Neural cell (in vitro differentiated cells): ENCODE results near the gene PHACTR3. TPM values are rescaled to one million over a fixed set of nuclear protein-coding genes. Genes with fewer than 3 reads are reported as not detected.

ENCODE experiments used
- H2AFZ ChIP-seq: fragments of 200-600, 300-800 bp; sonication (generic), shearing (Covaris generic); 2 replicates; pipeline ENCODE4 v1.6.0; 2014; ENCODE audit warnings: low read depth, mild to moderate bottlenecking, antibody characterized with exemption, low read length, moderate library complexity
- H3F3A ChIP-seq: fragments of 200-600 bp; shearing (Covaris generic); 2 replicates; pipeline ENCODE4 v1.6.1; 2016; ENCODE audit warnings: mild to moderate bottlenecking, moderate library complexity, mixed read lengths, antibody characterized with exemption, low read length; ENCODE audit not compliant: insufficient read depth, poor library complexity, severe bottlenecking
- H3K27ac ChIP-seq: fragments of 200-600, 300-800 bp; sonication (generic), shearing (Covaris generic); 2 replicates; pipeline ENCODE4 v1.5.1; 2014; ENCODE audit warnings: mild to moderate bottlenecking, low read length, moderate library complexity
- H3K27me3 ChIP-seq: fragments of 300-800, 200-600 bp; sonication (generic), shearing (Covaris generic); 2 replicates; pipeline ENCODE4 v1.6.0; 2014; ENCODE audit warnings: mild to moderate bottlenecking, low read depth, low read length, moderate library complexity; ENCODE audit not compliant: insufficient read depth
- H3K36me3 ChIP-seq: fragments of 300-800, 200-600 bp; sonication (generic), shearing (Covaris generic); 2 replicates; pipeline ENCODE4 v1.5.1; 2014; ENCODE audit warnings: mild to moderate bottlenecking, antibody characterized with exemption, low read length, moderate library complexity; ENCODE audit not compliant: insufficient read depth
- H3K4me2 ChIP-seq: fragments of 300-800, 200-600 bp; sonication (generic), shearing (Covaris generic); 2 replicates; pipeline ENCODE4 v1.6.0; 2014; ENCODE audit warnings: mild to moderate bottlenecking, low read length
- H3K4me3 ChIP-seq: fragments of 300-800, 200-600 bp; sonication (generic), shearing (Covaris generic); 2 replicates; pipeline ENCODE4 v1.5.1; 2014; ENCODE audit warnings: mild to moderate bottlenecking, low read length, moderate library complexity
- H3K79me2 ChIP-seq: fragments of 200-600 bp; shearing (Covaris generic); replicated peaks from 2 replicates; pipeline ENCODE4 v1.6.0; 2014; ENCODE audit warnings: mild to moderate bottlenecking, low read length, moderate library complexity; ENCODE audit not compliant: insufficient read depth
- H3K9ac ChIP-seq: fragments of 300-800, 200-600 bp; sonication (generic), shearing (Covaris generic); 2 replicates; pipeline ENCODE4 v1.6.1; 2016; ENCODE audit warnings: mild to moderate bottlenecking, low read length, mixed read lengths
- H3K9me2 ChIP-seq: fragments of 200-600 bp; shearing (Covaris generic); 2 replicates; pipeline ENCODE4 v1.6.1; 2016; ENCODE audit warnings: mild to moderate bottlenecking, low read length, mixed read lengths; ENCODE audit not compliant: insufficient read depth
- H3K9me3 ChIP-seq: fragments of 200-600, 300-800 bp; sonication (generic), shearing (Covaris generic); 2 replicates; pipeline ENCODE4 v1.6.1; 2016; ENCODE audit warnings: mild to moderate bottlenecking, mixed run types, low read length, moderate library complexity, mixed read lengths
- H4K20me1 ChIP-seq: fragments of 200-600 bp; shearing (Covaris generic); 2 replicates; pipeline ENCODE4 v1.6.1; 2016; ENCODE audit warnings: mild to moderate bottlenecking, mixed run types; ENCODE audit not compliant: insufficient read depth
- EP300 ChIP-seq: fragments of 450-650 bp; conservative IDR thresholded peaks from 2 replicates; pipeline ENCODE4 v1.6.1; 2014; ENCODE audit warnings: antibody characterized with exemption, mild to moderate bottlenecking, moderate library complexity; ENCODE audit not compliant: poor library complexity, severe bottlenecking
- EZH2 ChIP-seq: fragments of 200-600, 300-800 bp; shearing (Covaris generic), sonication (generic); IDR thresholded peaks from 2 replicates; pipeline ENCODE4 v1.6.1; 2014; ENCODE audit warnings: antibody characterized with exemption, low read length, borderline replicate concordance, mild to moderate bottlenecking; ENCODE audit not compliant: insufficient read depth, poor library complexity, severe bottlenecking
- MXI1 ChIP-seq: fragments of 450-650 bp; conservative IDR thresholded peaks from 2 replicates; pipeline ENCODE4 v1.6.1; 2014; ENCODE audit warnings: antibody characterized with exemption, mild to moderate bottlenecking; ENCODE audit not compliant: poor library complexity, severe bottlenecking
- POLR2AphosphoS5 ChIP-seq: IDR thresholded peaks from 2 replicates; pipeline ENCODE4 v1.6.1; 2012
- RAD21 ChIP-seq: fragments of 450-650 bp; conservative IDR thresholded peaks from 2 replicates; pipeline ENCODE4 v1.6.1; 2014; ENCODE audit warnings: antibody characterized with exemption, mild to moderate bottlenecking, moderate library complexity
- SMC3 ChIP-seq: fragments of 450-650 bp; conservative IDR thresholded peaks from 2 replicates; pipeline ENCODE4 v1.6.1; 2014; ENCODE audit warnings: antibody characterized with exemption, mild to moderate bottlenecking, moderate library complexity; ENCODE audit not compliant: poor library complexity
- TAF1 ChIP-seq: IDR thresholded peaks from 2 replicates; pipeline ENCODE4 v1.6.1; 2012; ENCODE audit warnings: low read depth
- polyA plus RNA-seq: library from polyadenylated mRNA; depleted of rRNA; stranded (reverse); fragments of >200 nt; gene quantifications from 2 replicates; pipeline ENCODE4 v1.2.3, GENCODE V29; 2014
- TF ChIP-seq, protein P1 (sequence below): IDR thresholded peaks from 2 replicates; pipeline ENCODE4 v1.6.1; 2012; ENCODE audit warnings: borderline replicate concordance
- TF ChIP-seq, protein P2 (sequence below): fragments of 450-650 bp; IDR thresholded peaks from 2 replicates; pipeline ENCODE4 v1.5.1; 2014; ENCODE audit warnings: antibody characterized with exemption, mild to moderate bottlenecking, moderate library complexity; ENCODE audit not compliant: poor library complexity, severe bottlenecking

The PHACTR3 gene
- polyA plus RNA-seq, 1 donor from 2014 or later: 1.3 TPM

DNA sequence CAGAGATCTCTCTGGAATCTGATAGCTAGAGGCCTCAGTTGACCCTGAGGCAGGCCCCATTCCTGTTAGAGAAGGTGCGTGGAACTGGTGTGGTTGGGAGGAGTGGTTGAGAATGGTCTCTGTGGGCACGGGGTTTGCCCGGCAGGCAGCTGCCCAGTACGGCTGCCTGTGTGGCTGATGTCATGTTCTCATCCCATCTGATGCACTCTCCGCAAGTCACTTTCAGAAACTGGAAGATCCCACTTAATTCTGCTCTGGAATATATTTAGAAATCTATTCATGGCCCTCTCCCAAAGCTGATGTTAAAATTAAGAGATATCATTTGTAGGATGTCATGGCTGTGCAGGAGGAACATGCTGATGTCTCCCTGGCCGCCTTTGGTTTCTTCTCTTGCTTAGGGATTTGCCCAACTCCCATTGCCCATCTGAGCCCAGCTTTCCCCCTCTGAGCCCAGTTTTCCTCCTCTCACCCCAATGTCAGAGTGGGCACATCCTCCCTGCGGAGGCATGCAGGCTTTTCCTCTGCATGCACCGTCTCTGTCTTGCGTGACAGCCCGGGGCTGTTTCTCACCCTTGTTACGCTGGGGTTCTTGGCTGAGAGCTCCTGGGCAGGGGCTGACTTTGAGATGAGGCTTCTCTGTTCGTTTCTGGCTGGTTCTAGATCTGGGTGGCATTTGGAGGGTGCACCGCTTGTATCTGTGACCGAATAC lies 21.0 kb downstream of the PHACTR3 start (continued):
- TF ChIP-seq, protein P1, sequence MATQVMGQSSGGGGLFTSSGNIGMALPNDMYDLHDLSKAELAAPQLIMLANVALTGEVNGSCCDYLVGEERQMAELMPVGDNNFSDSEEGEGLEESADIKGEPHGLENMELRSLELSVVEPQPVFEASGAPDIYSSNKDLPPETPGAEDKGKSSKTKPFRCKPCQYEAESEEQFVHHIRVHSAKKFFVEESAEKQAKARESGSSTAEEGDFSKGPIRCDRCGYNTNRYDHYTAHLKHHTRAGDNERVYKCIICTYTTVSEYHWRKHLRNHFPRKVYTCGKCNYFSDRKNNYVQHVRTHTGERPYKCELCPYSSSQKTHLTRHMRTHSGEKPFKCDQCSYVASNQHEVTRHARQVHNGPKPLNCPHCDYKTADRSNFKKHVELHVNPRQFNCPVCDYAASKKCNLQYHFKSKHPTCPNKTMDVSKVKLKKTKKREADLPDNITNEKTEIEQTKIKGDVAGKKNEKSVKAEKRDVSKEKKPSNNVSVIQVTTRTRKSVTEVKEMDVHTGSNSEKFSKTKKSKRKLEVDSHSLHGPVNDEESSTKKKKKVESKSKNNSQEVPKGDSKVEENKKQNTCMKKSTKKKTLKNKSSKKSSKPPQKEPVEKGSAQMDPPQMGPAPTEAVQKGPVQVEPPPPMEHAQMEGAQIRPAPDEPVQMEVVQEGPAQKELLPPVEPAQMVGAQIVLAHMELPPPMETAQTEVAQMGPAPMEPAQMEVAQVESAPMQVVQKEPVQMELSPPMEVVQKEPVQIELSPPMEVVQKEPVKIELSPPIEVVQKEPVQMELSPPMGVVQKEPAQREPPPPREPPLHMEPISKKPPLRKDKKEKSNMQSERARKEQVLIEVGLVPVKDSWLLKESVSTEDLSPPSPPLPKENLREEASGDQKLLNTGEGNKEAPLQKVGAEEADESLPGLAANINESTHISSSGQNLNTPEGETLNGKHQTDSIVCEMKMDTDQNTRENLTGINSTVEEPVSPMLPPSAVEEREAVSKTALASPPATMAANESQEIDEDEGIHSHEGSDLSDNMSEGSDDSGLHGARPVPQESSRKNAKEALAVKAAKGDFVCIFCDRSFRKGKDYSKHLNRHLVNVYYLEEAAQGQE: no peak
- TF ChIP-seq SMC3: no peak

DNA sequence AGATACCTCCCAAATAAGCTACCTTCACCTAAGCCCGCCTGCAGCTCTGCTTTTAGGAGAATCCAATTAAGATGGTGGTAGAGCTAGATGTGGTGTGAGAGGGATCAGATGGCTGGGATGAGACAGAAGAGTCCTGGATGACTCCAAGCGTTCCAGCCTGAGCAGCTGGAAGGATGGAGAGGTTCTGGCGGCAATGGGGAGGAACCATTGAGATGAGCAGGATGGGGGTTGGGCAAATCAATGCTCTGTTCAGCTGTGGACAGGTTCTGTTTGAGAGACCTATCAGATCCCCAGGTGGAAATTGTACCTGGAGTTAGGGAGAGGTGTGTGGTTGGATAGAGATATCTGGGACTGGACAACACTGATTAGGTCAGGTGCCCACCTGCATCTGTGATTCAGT lies 23.0 kb downstream of the PHACTR3 start:
- Histone ChIP-seq H3K9me2 (no peaks in the 10 kb centered on the region), H4K20me1 (no peaks in the 10 kb centered on the region), H2AFZ (no peak overlapping the region), H3K9me3 (no peaks in the 10 kb centered on the region), H3K79me2 (no peaks in the 10 kb centered on the region), H3K4me2 (no peak overlapping the region), H3K36me3 (no peaks in the 10 kb centered on the region), H3K9ac (no peak overlapping the region), H3K4me3 (no peak overlapping the region), H3F3A (no peaks in the 10 kb centered on the region), H3K27me3 (no peaks in the 10 kb centered on the region), H3K27ac (no peak overlapping the region)
- TF ChIP-seq EZH2 (no peak), MXI1 (no peak), SMC3 (no peak), RAD21 (no peak), TAF1 (no peak), EP300 (no peak), POLR2AphosphoS5 (no peak)
- TF ChIP-seq, protein P1: no peak
- TF ChIP-seq, protein P2, sequence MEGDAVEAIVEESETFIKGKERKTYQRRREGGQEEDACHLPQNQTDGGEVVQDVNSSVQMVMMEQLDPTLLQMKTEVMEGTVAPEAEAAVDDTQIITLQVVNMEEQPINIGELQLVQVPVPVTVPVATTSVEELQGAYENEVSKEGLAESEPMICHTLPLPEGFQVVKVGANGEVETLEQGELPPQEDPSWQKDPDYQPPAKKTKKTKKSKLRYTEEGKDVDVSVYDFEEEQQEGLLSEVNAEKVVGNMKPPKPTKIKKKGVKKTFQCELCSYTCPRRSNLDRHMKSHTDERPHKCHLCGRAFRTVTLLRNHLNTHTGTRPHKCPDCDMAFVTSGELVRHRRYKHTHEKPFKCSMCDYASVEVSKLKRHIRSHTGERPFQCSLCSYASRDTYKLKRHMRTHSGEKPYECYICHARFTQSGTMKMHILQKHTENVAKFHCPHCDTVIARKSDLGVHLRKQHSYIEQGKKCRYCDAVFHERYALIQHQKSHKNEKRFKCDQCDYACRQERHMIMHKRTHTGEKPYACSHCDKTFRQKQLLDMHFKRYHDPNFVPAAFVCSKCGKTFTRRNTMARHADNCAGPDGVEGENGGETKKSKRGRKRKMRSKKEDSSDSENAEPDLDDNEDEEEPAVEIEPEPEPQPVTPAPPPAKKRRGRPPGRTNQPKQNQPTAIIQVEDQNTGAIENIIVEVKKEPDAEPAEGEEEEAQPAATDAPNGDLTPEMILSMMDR: no peak
